HEK293 (cell line): Measurements from ENCODE around the gene THSD4.

Experiments used
- ATF2 ChIP-seq: fragments of 450-650 bp; formaldehyde crosslinking; IDR thresholded peaks from 2 replicates; pipeline ENCODE4 v1.5.1; 2016; ENCODE audit warnings: missing biosample characterization, missing genetic modification characterization, low read depth
- CTCF ChIP-seq: fragments of 450-650 bp; formaldehyde crosslinking; IDR thresholded peaks from 2 replicates; pipeline ENCODE4 v1.5.1; 2016; ENCODE audit warnings: missing biosample characterization, missing genetic modification characterization
- GLI2 ChIP-seq: fragments of 450-650 bp; formaldehyde crosslinking; IDR thresholded peaks from 2 replicates; pipeline ENCODE4; 2017; ENCODE audit warnings: missing biosample characterization, missing genetic modification characterization, low read depth, borderline replicate concordance
- TSHZ1 ChIP-seq: fragments of 450-650 bp; formaldehyde crosslinking; IDR thresholded peaks from 2 replicates; pipeline ENCODE4 v1.5.1; 2016; ENCODE audit warnings: missing biosample characterization, missing genetic modification characterization, borderline replicate concordance
- ZBTB26 ChIP-seq: fragments of 450-650 bp; formaldehyde crosslinking; optimal IDR thresholded peaks from 2 replicates; pipeline ENCODE3; 2016; ENCODE audit warnings: missing biosample characterization, mild to moderate bottlenecking, missing genetic modification characterization
- ZFHX2 ChIP-seq: fragments of 450-650 bp; formaldehyde crosslinking; conservative IDR thresholded peaks from 2 replicates; pipeline ENCODE4 v1.5.1; 2016; ENCODE audit warnings: missing biosample characterization, missing genetic modification characterization
- ZNF138 ChIP-seq: fragments of 450-650 bp; formaldehyde crosslinking; IDR thresholded peaks from 2 replicates; pipeline ENCODE4 v1.5.1; 2016; ENCODE audit warnings: missing biosample characterization, missing genetic modification characterization, borderline replicate concordance
- TF ChIP-seq, protein P1 (sequence below): IDR thresholded peaks from 2 replicates; pipeline ENCODE4 v1.6.1; 2011; ENCODE audit warnings: mild to moderate bottlenecking, low read depth, low read length, borderline replicate concordance

DNA sequence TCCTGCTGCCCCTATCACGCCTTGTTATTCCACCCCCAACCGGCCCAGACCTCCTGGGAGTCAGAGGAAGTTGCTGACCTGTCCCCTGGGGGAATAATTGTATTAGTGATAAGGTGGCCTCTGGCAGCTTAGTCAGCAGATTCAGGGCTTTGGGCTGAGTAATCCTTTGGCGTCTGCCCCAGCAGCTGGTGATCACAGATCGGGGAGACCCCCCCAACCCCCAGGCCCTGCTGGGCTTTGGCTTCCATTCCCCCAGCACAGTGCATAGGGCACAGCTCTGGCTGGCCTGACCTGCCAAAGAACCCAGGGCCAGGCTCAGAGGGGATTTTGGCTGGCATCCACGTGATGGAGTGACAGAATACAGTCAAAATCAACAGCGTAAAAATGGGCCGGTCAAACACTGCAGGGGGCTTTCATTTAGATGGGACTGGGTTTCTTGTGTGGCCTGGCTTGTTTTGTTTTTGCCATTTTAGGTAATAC is 691.2 kb downstream of the THSD4 start:
- TF ChIP-seq CTCF (tag by site-specific recombination), result no peak
- no peak for TF ChIP-seq GLI2
- no peak for TF ChIP-seq ATF2 (tag by site-specific recombination)
- no peak for TF ChIP-seq ZBTB26 (tag by site-specific recombination)
- TF ChIP-seq ZNF138 (tag by site-specific recombination), result no peak
- TF ChIP-seq, protein P1, sequence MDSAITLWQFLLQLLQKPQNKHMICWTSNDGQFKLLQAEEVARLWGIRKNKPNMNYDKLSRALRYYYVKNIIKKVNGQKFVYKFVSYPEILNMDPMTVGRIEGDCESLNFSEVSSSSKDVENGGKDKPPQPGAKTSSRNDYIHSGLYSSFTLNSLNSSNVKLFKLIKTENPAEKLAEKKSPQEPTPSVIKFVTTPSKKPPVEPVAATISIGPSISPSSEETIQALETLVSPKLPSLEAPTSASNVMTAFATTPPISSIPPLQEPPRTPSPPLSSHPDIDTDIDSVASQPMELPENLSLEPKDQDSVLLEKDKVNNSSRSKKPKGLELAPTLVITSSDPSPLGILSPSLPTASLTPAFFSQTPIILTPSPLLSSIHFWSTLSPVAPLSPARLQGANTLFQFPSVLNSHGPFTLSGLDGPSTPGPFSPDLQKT, result no peak
- no peak for TF ChIP-seq ZFHX2 (tag by site-specific recombination)
- no peak for TF ChIP-seq TSHZ1
